ENCODE measurements around the gene CHCHD10.

The CHCHD10 gene

GRCh38 chr22:23789638-23790037 lies 21.9 kb upstream of the CHCHD10 start:
- peaks cover 65% of the 10 kb centered on the region for H3K36me3 ChIP-seq
- no peak overlapping the region for H3K27ac ChIP-seq
- TF ChIP-seq CTCF (IDR thresholded peaks at IDR 0.05; ENCODE audit: low read depth, low read length) = 0 out of 2 replicates have a peak, but pooled peaks have one; percentile 26
- no peak overlapping the region for H3K4me3 ChIP-seq (ENCODE audit: low read depth, low read length)
- no peaks in the 10 kb centered on the region for H3K27me3 ChIP-seq (ENCODE audit: insufficient read depth, low read depth, severe bottlenecking)
- H3K9me3 ChIP-seq (ENCODE audit: severe bottlenecking) = no peaks in the 10 kb centered on the region
- DNase-seq = no peak

- H3K4me3 ChIP-seq (ENCODE audit: low read depth, low read length) = no peak overlapping the region
- H3K27ac ChIP-seq = no peak overlapping the region
- no peaks in the 10 kb centered on the region for H3K27me3 ChIP-seq (ENCODE audit: insufficient read depth, low read depth, severe bottlenecking)
- no peak for DNase-seq
- no peak for TF ChIP-seq CTCF (IDR thresholded peaks at IDR 0.05; ENCODE audit: low read depth, low read length)
- H3K36me3 ChIP-seq = peaks cover 60% of the 10 kb centered on the region
- no peaks in the 10 kb centered on the region for H3K9me3 ChIP-seq (ENCODE audit: severe bottlenecking)
These were observed 21.3 kb upstream of the CHCHD10 start for GRCh38 chr22:23789121-23789520.

GRCh38 chr22:23787910-23788309 lies 20.1 kb upstream of the CHCHD10 start:
- Histone ChIP-seq H3K27ac (peak overlapping the region; percentile 100), H3K4me3 (ENCODE audit: low read depth, low read length) (peak overlapping the region; percentile 79), H3K27me3 (ENCODE audit: insufficient read depth, low read depth, severe bottlenecking) (no peaks in the 10 kb centered on the region), H3K9me3 (ENCODE audit: severe bottlenecking) (no peaks in the 10 kb centered on the region), H3K36me3 (peaks cover 48% of the 10 kb centered on the region)
- TF ChIP-seq CTCF (IDR thresholded peaks at IDR 0.05; ENCODE audit: low read depth, low read length) = no peak
- DNase-seq = no peak

- Histone ChIP-seq H3K36me3 (peaks cover 45% of the 10 kb centered on the region), H3K27ac (peak overlapping the region; percentile 100), H3K27me3 (ENCODE audit: insufficient read depth, low read depth, severe bottlenecking) (no peaks in the 10 kb centered on the region), H3K9me3 (ENCODE audit: severe bottlenecking) (no peaks in the 10 kb centered on the region), H3K4me3 (ENCODE audit: low read depth, low read length) (peak overlapping the region; percentile 79)
- no peak for TF ChIP-seq CTCF (IDR thresholded peaks at IDR 0.05; ENCODE audit: low read depth, low read length)
- DNase-seq = no peak
These were observed 19.8 kb upstream of the CHCHD10 start for GRCh38 chr22:23787600-23787896.

GRCh38 chr22:23786752-23787599 lies 19.2 kb upstream of the CHCHD10 start, which contains the start of gene SMARCB1:
TSS of gene SMARCB1 (plus strand) at chr22:23786966. CDS start at chr22:23787170, 204 bp downstream.
- TF ChIP-seq CTCF (IDR thresholded peaks at IDR 0.05; ENCODE audit: low read depth, low read length) = no peak
- no peaks in the 10 kb centered on the region for H3K27me3 ChIP-seq (ENCODE audit: insufficient read depth, low read depth, severe bottlenecking)
- DNase-seq = peak; percentile 85
- peaks cover 41% of the 10 kb centered on the region for H3K36me3 ChIP-seq
- H3K9me3 ChIP-seq (ENCODE audit: severe bottlenecking) = no peaks in the 10 kb centered on the region
- peak within 1 kb of the TSS; percentile 100 for H3K27ac ChIP-seq
- peak within 1 kb of the TSS; percentile 79 for H3K4me3 ChIP-seq (ENCODE audit: low read depth, low read length)
